ENCODE measurements around the gene ABCB8. TPM values are rescaled to one million over a fixed set of nuclear protein-coding genes. Genes with fewer than 3 reads are reported as not detected.

The ABCB8 gene
- total and polyA plus RNA-seq, 9 of the 15 experiments (the other 6 are each of a cell fraction or from before 2014, with no cell fraction given): 7.6 to 106 (median 36.3) TPM

DNA sequence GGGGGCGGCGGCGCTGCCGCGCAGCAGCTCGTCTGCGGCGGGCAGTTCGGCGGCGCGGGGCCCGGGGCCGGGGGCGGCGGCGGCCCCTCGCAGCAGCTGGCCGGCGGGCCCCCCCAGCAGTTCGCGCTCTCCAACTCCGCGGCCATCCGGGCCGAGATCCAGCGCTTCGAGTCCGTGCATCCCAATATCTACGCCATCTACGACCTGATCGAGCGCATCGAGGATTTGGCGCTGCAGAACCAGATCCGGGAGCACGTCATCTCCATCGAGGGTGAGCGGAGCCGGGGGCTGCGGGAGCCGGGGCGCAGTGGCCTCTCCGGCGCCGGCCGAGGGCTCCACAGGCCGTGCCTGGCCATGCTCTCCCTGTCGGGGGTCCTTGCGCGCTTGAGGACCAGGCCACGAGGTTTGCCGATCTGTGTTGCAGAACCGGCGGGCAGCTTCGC lies 58.6 kb downstream of the ABCB8 start (continued):
- TF ChIP-seq, protein P1, sequence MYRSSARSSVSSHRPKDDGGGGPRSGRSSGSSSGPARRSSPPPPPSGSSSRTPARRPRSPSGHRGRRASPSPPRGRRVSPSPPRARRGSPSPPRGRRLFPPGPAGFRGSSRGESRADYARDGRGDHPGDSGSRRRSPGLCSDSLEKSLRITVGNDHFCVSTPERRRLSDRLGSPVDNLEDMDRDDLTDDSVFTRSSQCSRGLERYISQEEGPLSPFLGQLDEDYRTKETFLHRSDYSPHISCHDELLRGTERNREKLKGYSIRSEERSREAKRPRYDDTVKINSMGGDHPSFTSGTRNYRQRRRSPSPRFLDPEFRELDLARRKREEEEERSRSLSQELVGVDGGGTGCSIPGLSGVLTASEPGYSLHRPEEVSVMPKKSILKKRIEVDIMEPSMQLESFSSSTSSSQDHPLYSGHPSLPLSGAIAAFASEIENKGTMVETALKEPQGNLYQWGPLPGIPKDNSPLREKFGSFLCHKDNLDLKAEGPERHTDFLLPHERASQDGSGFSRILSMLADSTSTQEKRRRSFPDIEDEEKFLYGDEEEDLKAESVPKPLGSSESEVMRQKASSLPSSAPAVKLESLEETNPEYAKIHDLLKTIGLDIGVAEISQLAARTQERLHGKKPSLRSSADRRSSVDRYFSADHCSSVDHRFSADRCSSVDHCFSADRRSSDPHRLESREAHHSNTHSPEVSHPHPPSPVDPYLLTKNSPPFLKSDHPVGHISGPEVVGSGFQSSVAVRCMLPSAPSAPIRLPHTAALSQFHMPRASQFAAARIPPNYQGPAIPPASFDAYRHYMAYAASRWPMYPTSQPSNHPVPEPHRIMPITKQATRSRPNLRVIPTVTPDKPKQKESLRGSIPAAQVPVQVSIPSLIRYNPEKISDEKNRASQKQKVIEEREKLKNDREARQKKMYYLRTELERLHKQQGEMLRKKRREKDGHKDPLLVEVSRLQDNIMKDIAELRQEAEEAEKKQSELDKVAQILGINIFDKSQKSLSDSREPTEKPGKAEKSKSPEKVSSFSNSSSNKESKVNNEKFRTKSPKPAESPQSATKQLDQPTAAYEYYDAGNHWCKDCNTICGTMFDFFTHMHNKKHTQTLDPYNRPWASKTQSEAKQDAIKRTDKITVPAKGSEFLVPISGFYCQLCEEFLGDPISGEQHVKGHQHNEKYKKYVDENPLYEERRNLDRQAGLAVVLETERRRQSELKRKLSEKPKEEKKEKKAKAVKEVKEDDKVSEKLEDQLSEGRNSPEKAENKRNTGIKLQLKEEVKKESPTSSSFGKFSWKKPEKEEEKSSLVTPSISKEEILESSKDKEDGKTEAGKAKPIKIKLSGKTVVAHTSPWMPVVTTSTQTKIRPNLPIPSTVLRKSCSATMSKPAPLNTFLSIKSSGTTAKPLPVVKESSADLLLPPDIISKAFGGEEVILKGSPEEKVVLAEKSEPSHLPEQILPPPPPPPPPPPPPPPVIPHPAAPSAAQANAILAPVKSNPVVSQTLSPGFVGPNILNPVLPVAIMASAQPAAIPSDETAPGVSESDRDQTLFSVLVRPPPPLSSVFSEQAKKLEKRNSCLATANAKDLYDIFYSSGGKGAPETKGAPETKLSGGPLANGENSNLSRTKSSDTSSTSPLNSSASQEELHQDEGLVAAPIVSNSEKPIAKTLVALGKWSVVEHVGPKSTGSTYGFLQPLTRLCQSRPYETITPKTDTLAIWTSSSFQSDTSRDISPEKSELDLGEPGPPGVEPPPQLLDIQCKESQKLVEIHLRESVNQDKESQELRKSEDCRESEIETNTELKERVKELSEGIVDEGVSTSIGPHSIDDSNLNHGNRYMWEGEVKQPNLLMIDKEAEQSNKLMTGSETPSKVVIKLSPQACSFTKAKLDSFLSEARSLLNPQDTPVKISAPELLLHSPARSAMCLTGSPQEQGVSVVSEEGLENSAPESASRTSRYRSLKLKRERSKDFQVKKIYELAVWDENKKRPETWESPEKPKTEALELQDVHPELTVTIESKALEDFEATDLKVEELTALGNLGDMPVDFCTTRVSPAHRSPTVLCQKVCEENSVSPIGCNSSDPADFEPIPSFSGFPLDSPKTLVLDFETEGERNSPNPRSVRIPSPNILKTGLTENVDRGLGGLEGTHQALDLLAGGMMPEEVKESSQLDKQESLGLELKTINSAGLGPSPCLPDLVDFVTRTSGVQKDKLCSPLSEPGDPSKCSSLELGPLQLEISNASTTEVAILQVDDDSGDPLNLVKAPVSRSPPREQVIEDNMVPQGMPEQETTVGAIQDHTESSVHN (IDR thresholded peaks at IDR 0.05; ENCODE audit: borderline replicate concordance in 1 of 2, low read depth in 1 of 2): no peak
- TF ChIP-seq SPI1 (IDR thresholded peaks at IDR 0.05; ENCODE audit: borderline replicate concordance, low read depth, low read length) (no peak), HSF4 (CRISPR knock-in tag; IDR thresholded peaks at IDR 0.05; ENCODE audit: borderline replicate concordance) (no peak), NR3C1 (CRISPR knock-in tag; IDR thresholded peaks at IDR 0.05) (0 out of 2 replicates have a peak, but pooled peaks have one; percentile 26)
- TF ChIP-seq, protein P2, sequence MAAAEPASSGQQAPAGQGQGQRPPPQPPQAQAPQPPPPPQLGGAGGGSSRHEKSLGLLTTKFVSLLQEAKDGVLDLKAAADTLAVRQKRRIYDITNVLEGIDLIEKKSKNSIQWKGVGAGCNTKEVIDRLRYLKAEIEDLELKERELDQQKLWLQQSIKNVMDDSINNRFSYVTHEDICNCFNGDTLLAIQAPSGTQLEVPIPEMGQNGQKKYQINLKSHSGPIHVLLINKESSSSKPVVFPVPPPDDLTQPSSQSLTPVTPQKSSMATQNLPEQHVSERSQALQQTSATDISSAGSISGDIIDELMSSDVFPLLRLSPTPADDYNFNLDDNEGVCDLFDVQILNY (CRISPR knock-in tag; IDR thresholded peaks at IDR 0.05): 0 out of 2 replicates have a peak, but pooled peaks have one; percentile 11

Measured in K562 (cell line).